ENCODE results near the gene DLX4. TPM values are rescaled to one million over a fixed set of nuclear protein-coding genes. Genes with fewer than 3 reads are reported as not detected.

Gene DLX4, protein sequence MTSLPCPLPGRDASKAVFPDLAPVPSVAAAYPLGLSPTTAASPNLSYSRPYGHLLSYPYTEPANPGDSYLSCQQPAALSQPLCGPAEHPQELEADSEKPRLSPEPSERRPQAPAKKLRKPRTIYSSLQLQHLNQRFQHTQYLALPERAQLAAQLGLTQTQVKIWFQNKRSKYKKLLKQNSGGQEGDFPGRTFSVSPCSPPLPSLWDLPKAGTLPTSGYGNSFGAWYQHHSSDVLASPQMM
- total RNA-seq (2021; ENCODE audit: unreplicated experiment) (11.2 TPM), Bru-seq, nascent RNA (percentile 38 among the genes with signal in this experiment), BruChase-seq, experiment 1, labeled RNA remaining after a 2-hour chase (percentile 48 among the genes with signal in this experiment), BruChase-seq, experiment 2, labeled RNA remaining after a 6-hour chase (percentile 60 among the genes with signal in this experiment)
- 10.6 TPM for polyA plus RNA-seq (2012; ENCODE audit: insufficient read length)
- long read RNA-seq, partial matches to known transcripts, result 0 of 10 reads
- long read RNA-seq, other reads (novel, unspliced or antisense), result 4 of 10 reads

- Histone ChIP-seq H3K4me1 (ENCODE audit: control insufficient read depth, insufficient read depth, low read length) (peaks cover 16% of the 10 kb centered on the region), H3K4me3 (ENCODE audit: low read depth in 2 of 2, low read length in 2 of 2) (peak within 1 kb of the TSS; percentile 88 to 89), H3K9me3 (ENCODE audit: control insufficient read depth, insufficient read depth, low read depth, low read length) (no peaks in the 10 kb centered on the region), H3K27me3 (ENCODE audit: control insufficient read depth, insufficient read depth, low read length) (peaks cover 15% of the 10 kb centered on the region), H3K36me3 (ENCODE audit: control insufficient read depth, insufficient read depth, low read length) (no peaks in the 10 kb centered on the region), H3K27ac (ENCODE audit: low read length) (peak within 1 kb of the TSS; percentile 86)
- BruUV-seq (replicated peaks), result no TSS peak
- TF ChIP-seq POLR2AphosphoS5 (IDR thresholded peaks at IDR 0.05; ENCODE audit: low read depth, low read length), result no peak
- TF ChIP-seq, protein P1, sequence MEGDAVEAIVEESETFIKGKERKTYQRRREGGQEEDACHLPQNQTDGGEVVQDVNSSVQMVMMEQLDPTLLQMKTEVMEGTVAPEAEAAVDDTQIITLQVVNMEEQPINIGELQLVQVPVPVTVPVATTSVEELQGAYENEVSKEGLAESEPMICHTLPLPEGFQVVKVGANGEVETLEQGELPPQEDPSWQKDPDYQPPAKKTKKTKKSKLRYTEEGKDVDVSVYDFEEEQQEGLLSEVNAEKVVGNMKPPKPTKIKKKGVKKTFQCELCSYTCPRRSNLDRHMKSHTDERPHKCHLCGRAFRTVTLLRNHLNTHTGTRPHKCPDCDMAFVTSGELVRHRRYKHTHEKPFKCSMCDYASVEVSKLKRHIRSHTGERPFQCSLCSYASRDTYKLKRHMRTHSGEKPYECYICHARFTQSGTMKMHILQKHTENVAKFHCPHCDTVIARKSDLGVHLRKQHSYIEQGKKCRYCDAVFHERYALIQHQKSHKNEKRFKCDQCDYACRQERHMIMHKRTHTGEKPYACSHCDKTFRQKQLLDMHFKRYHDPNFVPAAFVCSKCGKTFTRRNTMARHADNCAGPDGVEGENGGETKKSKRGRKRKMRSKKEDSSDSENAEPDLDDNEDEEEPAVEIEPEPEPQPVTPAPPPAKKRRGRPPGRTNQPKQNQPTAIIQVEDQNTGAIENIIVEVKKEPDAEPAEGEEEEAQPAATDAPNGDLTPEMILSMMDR (IDR thresholded peaks at IDR 0.05), result no peak
- DNase-seq (ENCODE audit: low read depth, low spot score), result no peak
- CTCF ChIA-PET, result no interaction called here
- intact Hi-C loops (cut with micrococcal nuclease; ENCODE audit: unreplicated experiment), result no loop called here
- ATAC-seq, result peak; percentile 36
- in situ Hi-C loops (cut with HindIII; ENCODE audit: low pct_unique_long_range_greater_than_20kb, low sequenced_read_pairs), result no loop called here
- POLR2A ChIA-PET, result no interaction called here
Observed at GRCh38 chr17:49969134-49969759, at the start of gene DLX4. TSS of gene DLX4 (plus strand) at chr17:49969190. CDS start at chr17:49969469, 279 bp downstream.

- ChIA-PET POLR2A (no interaction called here), CTCF (no interaction called here)
- Histone ChIP-seq H3K27me3 (ENCODE audit: control insufficient read depth, insufficient read depth, low read length) (no peaks in the 10 kb centered on the region), H3K4me1 (ENCODE audit: control insufficient read depth, insufficient read depth, low read length) (no peaks in the 10 kb centered on the region; the same call in 1 of the 2 replicates), H3K4me3 (ENCODE audit: low read depth in 2 of 2, low read length in 2 of 2) (no peak overlapping the region), H3K27ac (ENCODE audit: low read length) (no peak overlapping the region), H3K9me3 (ENCODE audit: control insufficient read depth, insufficient read depth, low read depth, low read length) (no peaks in the 10 kb centered on the region), H3K36me3 (ENCODE audit: control insufficient read depth, insufficient read depth, low read length) (no peaks in the 10 kb centered on the region)
- TF ChIP-seq SIN3A (IDR thresholded peaks at IDR 0.05; ENCODE audit: borderline replicate concordance, insufficient read depth, low read depth, low read length) (no peak), TCF7L2 (IDR thresholded peaks at IDR 0.05; ENCODE audit: low read depth, low read length) (no peak), POLR2AphosphoS5 (IDR thresholded peaks at IDR 0.05; ENCODE audit: low read depth, low read length) (no peak)
- TF ChIP-seq, protein P2, sequence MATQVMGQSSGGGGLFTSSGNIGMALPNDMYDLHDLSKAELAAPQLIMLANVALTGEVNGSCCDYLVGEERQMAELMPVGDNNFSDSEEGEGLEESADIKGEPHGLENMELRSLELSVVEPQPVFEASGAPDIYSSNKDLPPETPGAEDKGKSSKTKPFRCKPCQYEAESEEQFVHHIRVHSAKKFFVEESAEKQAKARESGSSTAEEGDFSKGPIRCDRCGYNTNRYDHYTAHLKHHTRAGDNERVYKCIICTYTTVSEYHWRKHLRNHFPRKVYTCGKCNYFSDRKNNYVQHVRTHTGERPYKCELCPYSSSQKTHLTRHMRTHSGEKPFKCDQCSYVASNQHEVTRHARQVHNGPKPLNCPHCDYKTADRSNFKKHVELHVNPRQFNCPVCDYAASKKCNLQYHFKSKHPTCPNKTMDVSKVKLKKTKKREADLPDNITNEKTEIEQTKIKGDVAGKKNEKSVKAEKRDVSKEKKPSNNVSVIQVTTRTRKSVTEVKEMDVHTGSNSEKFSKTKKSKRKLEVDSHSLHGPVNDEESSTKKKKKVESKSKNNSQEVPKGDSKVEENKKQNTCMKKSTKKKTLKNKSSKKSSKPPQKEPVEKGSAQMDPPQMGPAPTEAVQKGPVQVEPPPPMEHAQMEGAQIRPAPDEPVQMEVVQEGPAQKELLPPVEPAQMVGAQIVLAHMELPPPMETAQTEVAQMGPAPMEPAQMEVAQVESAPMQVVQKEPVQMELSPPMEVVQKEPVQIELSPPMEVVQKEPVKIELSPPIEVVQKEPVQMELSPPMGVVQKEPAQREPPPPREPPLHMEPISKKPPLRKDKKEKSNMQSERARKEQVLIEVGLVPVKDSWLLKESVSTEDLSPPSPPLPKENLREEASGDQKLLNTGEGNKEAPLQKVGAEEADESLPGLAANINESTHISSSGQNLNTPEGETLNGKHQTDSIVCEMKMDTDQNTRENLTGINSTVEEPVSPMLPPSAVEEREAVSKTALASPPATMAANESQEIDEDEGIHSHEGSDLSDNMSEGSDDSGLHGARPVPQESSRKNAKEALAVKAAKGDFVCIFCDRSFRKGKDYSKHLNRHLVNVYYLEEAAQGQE (IDR thresholded peaks at IDR 0.05; ENCODE audit: insufficient read depth in 1 of 2, low read depth in 2 of 2, low read length in 1 of 2), result no peak
- TF ChIP-seq, protein P1 (IDR thresholded peaks at IDR 0.05), result no peak
- BruUV-seq (replicated peaks), result no TSS peak
- no peak for DNase-seq (ENCODE audit: low read depth, low spot score)
- intact Hi-C loops (cut with micrococcal nuclease; ENCODE audit: unreplicated experiment), result no loop called here
- ATAC-seq, result no peak
- in situ Hi-C loops (cut with HindIII; ENCODE audit: low pct_unique_long_range_greater_than_20kb, low sequenced_read_pairs), result no loop called here
Observed at GRCh38 chr17:49920030-49920769, 48.8 kb upstream of the DLX4 start.

Measured in Panc1 (cell line).